SK-N-MC (cell line): Measurements from ENCODE around the gene SMAP1.

Experiments used
- EZH2 ChIP-seq: fragments of 200-600 bp; sonication (generic); IDR thresholded peaks from one replicate; pipeline ENCODE4 v1.6.1; 2017; ENCODE audit warnings: antibody characterized with exemption
- FOXP2 ChIP-seq: optimal IDR thresholded peaks from 2 replicates; pipeline ENCODE3; 2011; ENCODE audit warnings: mild to moderate bottlenecking, moderate library complexity; ENCODE audit not compliant: insufficient read depth; ENCODE audit errors: extremely low read length, control extremely low read depth
- POLR2AphosphoS5 ChIP-seq: IDR thresholded peaks from 2 replicates; pipeline ENCODE4 v1.6.1; 2012; ENCODE audit warnings: mild to moderate bottlenecking, low read depth, low read length, borderline replicate concordance

DNA sequence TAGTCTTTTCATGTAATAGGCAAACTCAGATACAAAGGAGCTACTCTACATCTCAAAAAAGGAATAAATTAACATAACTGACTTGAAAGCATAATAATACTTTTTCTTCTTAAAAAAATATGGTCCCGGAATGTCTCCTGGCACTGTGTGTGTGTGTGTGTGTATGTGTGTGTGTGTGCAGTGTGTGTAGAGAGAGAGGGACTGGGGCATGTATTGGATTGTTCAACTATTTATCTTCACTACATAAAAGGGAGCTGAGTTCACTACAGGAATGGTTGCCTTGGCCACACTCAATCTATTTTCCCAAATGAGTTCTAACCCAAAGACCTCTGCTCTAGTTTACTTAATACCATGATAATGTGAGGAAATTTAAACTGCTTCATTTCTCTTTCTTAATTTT lies 238.1 kb downstream of the SMAP1 start:
- TF ChIP-seq POLR2AphosphoS5 (no peak), EZH2 (no peak), FOXP2 (no peak)
